HepG2 (cell line): ENCODE data around the gene EEF1AKMT3. TPM values are rescaled to one million over a fixed set of nuclear protein-coding genes. Genes with fewer than 3 reads are reported as not detected.
A peak's percentile ranks its signal among the peaks of the same experiment; 100 is the strongest.

Experiments used
- DNMT3B ChIP-seq: conservative IDR thresholded peaks from 2 replicates; pipeline ENCODE4 v1.6.1; 2016; ENCODE audit warnings: missing biosample characterization, control low read depth
- FOXP4 ChIP-seq: sonication (generic); formaldehyde crosslinking; IDR thresholded peaks from 2 replicates; pipeline ENCODE4 v1.4.0; 2020; ENCODE audit warnings: missing genetic modification reagents
- NCOA2 ChIP-seq: sonication (generic); formaldehyde crosslinking; IDR thresholded peaks from 2 replicates; pipeline ENCODE4 v1.8.0; 2022; ENCODE audit warnings: inconsistent platforms
- POLR2AphosphoS2 ChIP-seq: IDR thresholded peaks from 2 replicates; pipeline ENCODE4 v1.6.1; 2011; ENCODE audit warnings: low read depth, low read length, improper control_type of control experiment
- PRDM15 ChIP-seq: sonication (generic); formaldehyde crosslinking; IDR thresholded peaks from 2 replicates; pipeline ENCODE4 v1.4.0; 2020; ENCODE audit warnings: missing genetic modification reagents
- RFX3 ChIP-seq: IDR thresholded peaks from 2 replicates; pipeline ENCODE4 v1.6.1; 2016; ENCODE audit warnings: missing biosample characterization, missing genetic modification reagents
- SMAD1 ChIP-seq: sonication (generic); formaldehyde crosslinking; IDR thresholded peaks from 2 replicates; pipeline ENCODE4 v1.4.0; 2020; ENCODE audit warnings: missing genetic modification reagents, low read depth, mild to moderate bottlenecking, borderline replicate concordance
- ZNF10 ChIP-seq: sonication (generic); formaldehyde crosslinking; IDR thresholded peaks from 2 replicates; pipeline ENCODE4 v1.4.0; 2020; ENCODE audit warnings: mild to moderate bottlenecking, low read depth, missing genetic modification reagents, borderline replicate concordance
- ZNF235 ChIP-seq: sonication (generic); formaldehyde crosslinking; IDR thresholded peaks from 2 replicates; pipeline ENCODE4 v1.8.1; 2023; ENCODE audit warnings: mild to moderate bottlenecking, missing genetic modification reagents, borderline replicate concordance
- ZNF383 ChIP-seq: sonication (generic); formaldehyde crosslinking; IDR thresholded peaks from 2 replicates; pipeline ENCODE4 v1.4.0; 2020; ENCODE audit warnings: missing genetic modification reagents, mild to moderate bottlenecking, borderline replicate concordance
- ZNF792 ChIP-seq: IDR thresholded peaks from 2 replicates; pipeline ENCODE4 v1.6.1; 2016
- polyA plus RNA-seq, 8 experiments: library from polyadenylated mRNA; depleted of rRNA in 3 of 8; stranded (reverse) in 7 of 8; unstranded in 1 of 8; fragments of >200 nt; fragmentation: Illumina TruSeq in 4 of 8; extraction: Trizol in 4 of 8; gene quantifications; 2 replicates each; pipeline versions ENCODE4 v1.2.1 to v1.2.3, GENCODE V29; 2011 to 2016; ENCODE audit warnings: low read depth in 4 of 8, missing spikeins in 1 of 8, mixed read lengths in 1 of 8; ENCODE audit not compliant: insufficient read depth in 1 of 8
- total RNA-seq, 5 experiments: library from RNA; depleted of rRNA; stranded (reverse); fragments of >200 nt; fragmentation: Illumina TruSeq; extraction: Trizol; gene quantifications; 2 replicates each; pipeline ENCODE4 v1.2.3, GENCODE V29; 2016; ENCODE audit warnings: low read depth in 1 of 5
- TF ChIP-seq, protein P1 (sequence below): sonication (generic); formaldehyde crosslinking; IDR thresholded peaks from 2 replicates; pipeline ENCODE4 v1.4.0; 2020; ENCODE audit warnings: missing genetic modification reagents
- TF ChIP-seq, protein P2 (sequence below): sonication (generic); formaldehyde crosslinking; IDR thresholded peaks from 2 replicates; pipeline ENCODE4 v1.4.0; 2020; ENCODE audit warnings: missing genetic modification reagents
- TF ChIP-seq, protein P3 (sequence below): IDR thresholded peaks from 2 replicates; pipeline ENCODE4 v1.6.1; 2016; ENCODE audit warnings: missing compliant biosample characterization, missing genetic modification reagents, borderline replicate concordance
- TF ChIP-seq, protein P4 (sequence below): sonication (generic); formaldehyde crosslinking; IDR thresholded peaks from 2 replicates; pipeline ENCODE4 v1.9.0; 2021; ENCODE audit warnings: missing genetic modification reagents, borderline replicate concordance

Gene EEF1AKMT3
- total and polyA plus RNA-seq, 2 of the 13 experiments (the other 11 are each of a cell fraction or from before 2014, with no cell fraction given): 4.7 to 11.4 TPM

DNA sequence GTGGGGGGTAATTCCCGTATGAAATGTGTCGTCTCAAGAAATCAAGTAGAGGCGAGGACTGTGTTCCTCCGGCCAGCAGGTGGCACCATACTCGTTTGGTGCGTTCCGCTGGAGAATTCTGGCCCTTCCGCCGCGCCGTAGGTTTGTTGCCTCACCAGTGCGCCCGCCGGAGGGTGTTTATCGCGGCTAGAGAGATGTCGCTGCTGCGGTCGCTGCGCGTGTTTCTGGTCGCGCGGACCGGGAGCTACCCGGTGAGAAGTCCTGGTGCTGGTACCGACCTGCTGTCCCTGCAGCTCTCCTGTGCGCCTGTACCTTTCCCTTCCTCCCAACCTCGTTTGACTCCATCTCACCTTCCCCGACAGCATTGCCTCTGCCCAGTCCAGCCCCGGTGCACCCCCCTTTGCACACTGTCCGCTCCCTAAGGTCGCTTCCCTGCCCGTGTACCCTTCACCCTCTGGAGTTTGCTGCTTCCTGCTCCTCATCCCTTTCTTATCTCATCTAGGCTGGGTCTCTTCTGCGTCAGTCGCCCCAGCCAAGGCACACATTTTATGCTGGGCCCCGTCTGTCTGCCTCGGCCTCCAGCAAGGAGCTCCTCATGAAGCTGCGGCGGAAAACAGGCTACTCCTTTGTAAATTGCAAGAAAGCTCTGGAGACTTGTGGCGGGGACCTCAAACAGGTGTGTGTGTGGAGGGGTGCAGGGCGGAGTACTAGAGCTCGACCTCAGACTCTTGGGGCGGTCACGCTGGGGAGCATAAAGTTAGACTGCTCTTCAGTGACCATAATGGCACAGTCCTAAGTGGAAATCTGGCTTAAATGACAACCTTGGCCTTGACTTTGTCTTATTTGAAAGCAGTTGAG lies 10.4 kb downstream of the EEF1AKMT3 start, which contains the start of gene TSFM (continued):
- TF ChIP-seq, protein P1, sequence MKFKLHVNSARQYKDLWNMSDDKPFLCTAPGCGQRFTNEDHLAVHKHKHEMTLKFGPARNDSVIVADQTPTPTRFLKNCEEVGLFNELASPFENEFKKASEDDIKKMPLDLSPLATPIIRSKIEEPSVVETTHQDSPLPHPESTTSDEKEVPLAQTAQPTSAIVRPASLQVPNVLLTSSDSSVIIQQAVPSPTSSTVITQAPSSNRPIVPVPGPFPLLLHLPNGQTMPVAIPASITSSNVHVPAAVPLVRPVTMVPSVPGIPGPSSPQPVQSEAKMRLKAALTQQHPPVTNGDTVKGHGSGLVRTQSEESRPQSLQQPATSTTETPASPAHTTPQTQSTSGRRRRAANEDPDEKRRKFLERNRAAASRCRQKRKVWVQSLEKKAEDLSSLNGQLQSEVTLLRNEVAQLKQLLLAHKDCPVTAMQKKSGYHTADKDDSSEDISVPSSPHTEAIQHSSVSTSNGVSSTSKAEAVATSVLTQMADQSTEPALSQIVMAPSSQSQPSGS (CRISPR knock-in tag): peak; percentile 85
- TF ChIP-seq, protein P2, sequence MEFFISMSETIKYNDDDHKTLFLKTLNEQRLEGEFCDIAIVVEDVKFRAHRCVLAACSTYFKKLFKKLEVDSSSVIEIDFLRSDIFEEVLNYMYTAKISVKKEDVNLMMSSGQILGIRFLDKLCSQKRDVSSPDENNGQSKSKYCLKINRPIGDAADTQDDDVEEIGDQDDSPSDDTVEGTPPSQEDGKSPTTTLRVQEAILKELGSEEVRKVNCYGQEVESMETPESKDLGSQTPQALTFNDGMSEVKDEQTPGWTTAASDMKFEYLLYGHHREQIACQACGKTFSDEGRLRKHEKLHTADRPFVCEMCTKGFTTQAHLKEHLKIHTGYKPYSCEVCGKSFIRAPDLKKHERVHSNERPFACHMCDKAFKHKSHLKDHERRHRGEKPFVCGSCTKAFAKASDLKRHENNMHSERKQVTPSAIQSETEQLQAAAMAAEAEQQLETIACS (CRISPR knock-in tag): no peak
- TF ChIP-seq, protein P3, sequence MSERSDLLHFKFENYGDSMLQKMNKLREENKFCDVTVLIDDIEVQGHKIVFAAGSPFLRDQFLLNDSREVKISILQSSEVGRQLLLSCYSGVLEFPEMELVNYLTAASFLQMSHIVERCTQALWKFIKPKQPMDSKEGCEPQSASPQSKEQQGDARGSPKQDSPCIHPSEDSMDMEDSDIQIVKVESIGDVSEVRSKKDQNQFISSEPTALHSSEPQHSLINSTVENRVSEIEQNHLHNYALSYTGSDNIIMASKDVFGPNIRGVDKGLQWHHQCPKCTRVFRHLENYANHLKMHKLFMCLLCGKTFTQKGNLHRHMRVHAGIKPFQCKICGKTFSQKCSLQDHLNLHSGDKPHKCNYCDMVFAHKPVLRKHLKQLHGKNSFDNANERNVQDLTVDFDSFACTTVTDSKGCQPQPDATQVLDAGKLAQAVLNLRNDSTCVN (CRISPR knock-in tag): no peak; the same call in 1 of the 2 replicates
- TF ChIP-seq ZNF792 (CRISPR knock-in tag): peak; percentile 92
- no peak for TF ChIP-seq POLR2AphosphoS2
- peak; percentile 66; the same call in 1 of the 2 replicates for TF ChIP-seq ZNF235 (CRISPR knock-in tag)
- TF ChIP-seq DNMT3B: no peak
- TF ChIP-seq ZNF383 (CRISPR knock-in tag): no peak
- TF ChIP-seq, protein P4, sequence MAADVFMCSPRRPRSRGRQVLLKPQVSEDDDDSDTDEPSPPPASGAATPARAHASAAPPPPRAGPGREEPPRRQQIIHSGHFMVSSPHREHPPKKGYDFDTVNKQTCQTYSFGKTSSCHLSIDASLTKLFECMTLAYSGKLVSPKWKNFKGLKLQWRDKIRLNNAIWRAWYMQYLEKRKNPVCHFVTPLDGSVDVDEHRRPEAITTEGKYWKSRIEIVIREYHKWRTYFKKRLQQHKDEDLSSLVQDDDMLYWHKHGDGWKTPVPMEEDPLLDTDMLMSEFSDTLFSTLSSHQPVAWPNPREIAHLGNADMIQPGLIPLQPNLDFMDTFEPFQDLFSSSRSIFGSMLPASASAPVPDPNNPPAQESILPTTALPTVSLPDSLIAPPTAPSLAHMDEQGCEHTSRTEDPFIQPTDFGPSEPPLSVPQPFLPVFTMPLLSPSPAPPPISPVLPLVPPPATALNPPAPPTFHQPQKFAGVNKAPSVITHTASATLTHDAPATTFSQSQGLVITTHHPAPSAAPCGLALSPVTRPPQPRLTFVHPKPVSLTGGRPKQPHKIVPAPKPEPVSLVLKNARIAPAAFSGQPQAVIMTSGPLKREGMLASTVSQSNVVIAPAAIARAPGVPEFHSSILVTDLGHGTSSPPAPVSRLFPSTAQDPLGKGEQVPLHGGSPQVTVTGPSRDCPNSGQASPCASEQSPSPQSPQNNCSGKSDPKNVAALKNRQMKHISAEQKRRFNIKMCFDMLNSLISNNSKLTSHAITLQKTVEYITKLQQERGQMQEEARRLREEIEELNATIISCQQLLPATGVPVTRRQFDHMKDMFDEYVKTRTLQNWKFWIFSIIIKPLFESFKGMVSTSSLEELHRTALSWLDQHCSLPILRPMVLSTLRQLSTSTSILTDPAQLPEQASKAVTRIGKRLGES: no peak
- no peak for TF ChIP-seq PRDM15 (CRISPR knock-in tag)
- 0 out of 2 replicates have a peak, but pooled peaks have one; percentile 70 for TF ChIP-seq SMAD1
- no peak for TF ChIP-seq ZNF10 (CRISPR knock-in tag)
- TF ChIP-seq FOXP4 (CRISPR knock-in tag): peak; percentile 73
- 0 out of 2 replicates have a peak, but pooled peaks have one; percentile 36 for TF ChIP-seq RFX3 (CRISPR knock-in tag)
- TF ChIP-seq NCOA2: peak; percentile 64; the same call in 1 of the 2 replicates
